ENCODE results near the gene RACGAP1. TPM values are rescaled to one million over a fixed set of nuclear protein-coding genes. Genes with fewer than 3 reads are reported as not detected.

RACGAP1 gene
- total RNA-seq, 1 donor from 2014 or later, result 10.8 TPM

- peak; percentile 58 for DNase-seq
- Histone ChIP-seq H3K27ac (no peak within 1 kb of the TSS), H3K27me3 (no peaks in the 10 kb centered on the region), H3K9me3 (no peaks in the 10 kb centered on the region), H3K4me3 (no peak within 1 kb of the TSS), H3K36me3 (no peaks in the 10 kb centered on the region), H3K4me1 (no peaks in the 10 kb centered on the region)
- no peak for TF ChIP-seq CTCF (IDR thresholded peaks at IDR 0.05)
- ATAC-seq, result no peak
- intact Hi-C loops (cut with DNase I), result no loop called here
These were observed 52.5 kb downstream of the RACGAP1 start, which contains the start of gene AQP6 for GRCh38 chr12:49972641-49973360. AQP6 (plus strand) TSS chr12:49972947; CDS start chr12:49973174, 227 bp downstream.

GRCh38 chr12:49972129-49972528 is 53.2 kb downstream of the RACGAP1 start:
- ATAC-seq, result no peak
- Histone ChIP-seq H3K4me1 (peaks cover 6% of the 10 kb centered on the region), H3K27me3 (no peaks in the 10 kb centered on the region), H3K36me3 (no peaks in the 10 kb centered on the region), H3K4me3 (no peak overlapping the region), H3K9me3 (no peaks in the 10 kb centered on the region), H3K27ac (no peak overlapping the region)
- intact Hi-C loops (cut with DNase I), result no loop called here
- peak; percentile 45 for DNase-seq
- TF ChIP-seq CTCF (IDR thresholded peaks at IDR 0.05), result no peak

GRCh38 chr12:49971141-49971540 is 54.2 kb downstream of the RACGAP1 start:
- DNase-seq, result peak; percentile 44
- no peak for ATAC-seq
- intact Hi-C loops (cut with DNase I), result no loop called here
- Histone ChIP-seq H3K36me3 (no peaks in the 10 kb centered on the region), H3K27ac (no peak overlapping the region), H3K4me1 (peaks cover 8% of the 10 kb centered on the region), H3K4me3 (no peak overlapping the region), H3K27me3 (no peaks in the 10 kb centered on the region), H3K9me3 (no peaks in the 10 kb centered on the region)
- no peak for TF ChIP-seq CTCF (IDR thresholded peaks at IDR 0.05)

GRCh38 chr12:49970658-49971057 is 54.6 kb downstream of the RACGAP1 start:
- no peaks in the 10 kb centered on the region for H3K9me3 ChIP-seq
- H3K27ac ChIP-seq, result no peak overlapping the region
- TF ChIP-seq CTCF (IDR thresholded peaks at IDR 0.05), result no peak
- H3K27me3 ChIP-seq, result no peaks in the 10 kb centered on the region
- DNase-seq, result no peak
- ATAC-seq, result no peak
- intact Hi-C loops (cut with DNase I), result no loop called here
- H3K4me3 ChIP-seq, result no peak overlapping the region
- no peaks in the 10 kb centered on the region for H3K36me3 ChIP-seq
- H3K4me1 ChIP-seq, result peaks cover 8% of the 10 kb centered on the region

GRCh38 chr12:49969651-49970429 is 55.5 kb downstream of the RACGAP1 start:
- H3K36me3 ChIP-seq, result no peaks in the 10 kb centered on the region
- no peaks in the 10 kb centered on the region for H3K27me3 ChIP-seq
- no peak for ATAC-seq
- intact Hi-C loops (cut with DNase I), result loop anchor here (5.0 kb wide), 2 partner anchors 87 to 102 kb away; partner anchors contain the start of gene ASIC1
- H3K27ac ChIP-seq, result no peak overlapping the region
- H3K9me3 ChIP-seq, result no peaks in the 10 kb centered on the region
- peaks cover 8% of the 10 kb centered on the region for H3K4me1 ChIP-seq
- peak; percentile 51 for DNase-seq
- no peak overlapping the region for H3K4me3 ChIP-seq
- no peak for TF ChIP-seq CTCF (IDR thresholded peaks at IDR 0.05)

All from upper lobe of right lung (tissue), 1 donor.